Coronary artery (tissue), 2 donors: ENCODE data around the gene C3.

Experiments used
- DNase-seq: peaks from one replicate; pipeline ENCODE4 v3.0.0-alpha.2; 2017; ENCODE audit warnings: low spot score
- H3K27ac ChIP-seq, 2 donors: fragments of 200-600 bp; sonication (generic); one replicate each; pipeline ENCODE4 v1.5.1; 2016 to 2019
- H3K4me3 ChIP-seq: fragments of 200-600 bp; sonication (generic); 2 replicates; pipeline ENCODE4 v1.5.1; 2016; ENCODE audit warnings: mild to moderate bottlenecking, moderate library complexity
- CTCF ChIP-seq: fragments of 200-600 bp; sonication (generic); IDR thresholded peaks from one replicate; pipeline ENCODE4 v1.5.1; 2019; ENCODE audit warnings: antibody characterized with exemption

The C3 gene

GRCh38 chr19:6738787-6739389 is 18.4 kb upstream of the C3 start:
- Histone ChIP-seq H3K27ac (peak overlapping the region; percentile 81 to 97), H3K4me3 (peak overlapping the region; percentile 92)
- no peak for TF ChIP-seq CTCF
- no peak for DNase-seq

GRCh38 chr19:6737873-6738786 is 17.7 kb upstream of the C3 start:
- DNase-seq = peak; percentile 89
- TF ChIP-seq CTCF = no peak
- Histone ChIP-seq H3K4me3 (peak overlapping the region; percentile 92), H3K27ac (peak overlapping the region; percentile 81 to 97)

- peak within 1 kb of the TSS; percentile 97 to 99 for H3K27ac ChIP-seq
- H3K4me3 ChIP-seq = peak within 1 kb of the TSS; percentile 96
- peak; percentile 100 for DNase-seq
- TF ChIP-seq CTCF = no peak
Measured at GRCh38 chr19:6737284-6737872, 16.9 kb upstream of the C3 start, which contains the start of gene GPR108. Gene GPR108, minus strand, starts transcription at chr19:6737580. Its CDS starts 4 bp downstream, at chr19:6737576.

- Histone ChIP-seq H3K27ac (peak overlapping the region; percentile 97 to 99), H3K4me3 (peak overlapping the region; percentile 96)
- no peak for TF ChIP-seq CTCF
- no peak for DNase-seq
Measured at GRCh38 chr19:6736917-6737283, 16.4 kb upstream of the C3 start.

GRCh38 chr19:6736169-6736916 is 15.9 kb upstream of the C3 start:
- Histone ChIP-seq H3K4me3 (peak overlapping the region; percentile 96), H3K27ac (peak overlapping the region; percentile 97 to 99)
- no peak for TF ChIP-seq CTCF
- DNase-seq = peak; percentile 89

- TF ChIP-seq CTCF = no peak
- Histone ChIP-seq H3K4me3 (no peak overlapping the region), H3K27ac (peak overlapping the region in 1 of 2 donors; percentile 99)
- DNase-seq = no peak
Measured at GRCh38 chr19:6735181-6735911, 14.9 kb upstream of the C3 start.
